ENCODE data around the gene IFFO2. TPM values are rescaled to one million over a fixed set of nuclear protein-coding genes. Genes with fewer than 3 reads are reported as not detected.

IFFO2 gene
- total RNA-seq, 2 donors from 2014 or later: 4.6 to 6.4 TPM

DNA sequence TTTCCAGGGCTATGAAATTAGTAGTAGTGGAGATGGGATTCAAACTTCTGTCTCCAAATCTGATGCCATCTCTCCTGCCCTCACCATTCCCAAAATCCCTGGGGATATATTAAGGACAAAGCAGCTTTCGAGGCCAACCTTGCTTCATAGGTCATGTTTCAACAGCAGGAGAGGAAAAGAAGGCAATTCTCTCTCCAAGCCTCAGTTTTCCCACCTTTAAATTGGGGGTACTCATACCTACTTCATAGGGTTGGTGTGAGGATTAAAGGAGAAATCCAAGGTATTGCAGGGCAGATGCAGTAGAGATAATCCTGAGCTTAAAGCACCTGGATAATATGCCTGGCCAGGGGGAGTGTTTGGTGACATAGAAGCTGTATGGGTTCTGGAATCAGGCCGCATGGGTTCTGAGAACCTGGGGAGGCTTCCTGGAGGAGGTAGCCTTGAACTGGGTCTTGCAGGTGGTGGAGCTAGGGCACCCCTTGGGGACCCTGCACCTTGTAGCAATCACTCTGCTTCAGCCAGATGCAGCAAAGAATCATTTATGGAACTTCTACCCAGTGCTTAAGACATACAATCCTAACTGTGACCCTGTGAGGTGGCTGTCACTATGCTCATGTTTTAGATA lies 10.7 kb upstream of the IFFO2 start:
- Mint-ChIP-seq H3K9me3 (no peaks in the 10 kb centered on the region), H3K4me3 (no peak overlapping the region), H3K27ac (no peak overlapping the region), H3K27me3 (ENCODE audit: insufficient read depth) (peaks cover 2% of the 10 kb centered on the region), H3K4me1 (peaks cover 7% of the 10 kb centered on the region), H3K36me3 (ENCODE audit: low read depth) (no peaks in the 10 kb centered on the region)
- no peak for TF ChIP-seq CTCF (conservative IDR thresholded peaks at IDR 0.05)
- 89% methylated on average over 2 of the region's 2 CpGs; no CpG with 5 or more reads in 1 of the 2 experiments for WGBS, 2 experiments (ENCODE audit: insufficient coverage in 1 of 2, insufficient read length in 1 of 2)
- Histone ChIP-seq H3K4me1 (ENCODE audit: control insufficient read depth, insufficient read depth, low read length) (no peaks in the 10 kb centered on the region), H3K4me3 (ENCODE audit: low read length) (no peak overlapping the region), H3K27ac (ENCODE audit: low read depth, low read length) (no peak overlapping the region), H3K36me3 (ENCODE audit: control insufficient read depth, insufficient read depth, low read length) (no peaks in the 10 kb centered on the region), H3K9ac (ENCODE audit: extremely low read depth, low read length, poor library complexity, severe bottlenecking) (no peak overlapping the region), H3K27me3 (ENCODE audit: control insufficient read depth, insufficient read depth, low read length, poor library complexity, severe bottlenecking) (no peaks in the 10 kb centered on the region), H3K9me3 (ENCODE audit: control insufficient read depth, low read length) (no peaks in the 10 kb centered on the region)
- no peak for DNase-seq

GRCh38 chr1:18965206-18966173 lies 9.0 kb upstream of the IFFO2 start:
- peaks cover 5% of the 10 kb centered on the region for H3K27me3 Mint-ChIP-seq (ENCODE audit: insufficient read depth)
- WGBS, 2 experiments (ENCODE audit: insufficient coverage in 1 of 2, insufficient read length in 1 of 2): 50 to 67% methylated on average over 9 to 17 of the region's 17 CpGs
- H3K9me3 Mint-ChIP-seq: no peaks in the 10 kb centered on the region
- no peak overlapping the region for H3K4me3 Mint-ChIP-seq
- H3K36me3 ChIP-seq (ENCODE audit: control insufficient read depth, insufficient read depth, low read length): no peaks in the 10 kb centered on the region
- H3K36me3 Mint-ChIP-seq (ENCODE audit: low read depth): no peaks in the 10 kb centered on the region
- TF ChIP-seq CTCF (conservative IDR thresholded peaks at IDR 0.05): no peak
- no peaks in the 10 kb centered on the region for H3K9me3 ChIP-seq (ENCODE audit: control insufficient read depth, low read length)
- no peaks in the 10 kb centered on the region for H3K4me1 ChIP-seq (ENCODE audit: control insufficient read depth, insufficient read depth, low read length)
- H3K4me1 Mint-ChIP-seq: peaks cover 10% of the 10 kb centered on the region
- peaks cover 5% of the 10 kb centered on the region for H3K27me3 ChIP-seq (ENCODE audit: control insufficient read depth, insufficient read depth, low read length, poor library complexity, severe bottlenecking)
- no peak overlapping the region for H3K4me3 ChIP-seq (ENCODE audit: low read length)
- H3K27ac Mint-ChIP-seq: peak overlapping the region; percentile 20
- no peak overlapping the region for H3K9ac ChIP-seq (ENCODE audit: extremely low read depth, low read length, poor library complexity, severe bottlenecking)
- peak; percentile 88 for DNase-seq
- H3K27ac ChIP-seq (ENCODE audit: low read depth, low read length): no peak overlapping the region

- H3K27ac Mint-ChIP-seq: no peak overlapping the region
- no peaks in the 10 kb centered on the region for H3K9me3 Mint-ChIP-seq
- DNase-seq: no peak
- Histone ChIP-seq H3K36me3 (ENCODE audit: control insufficient read depth, insufficient read depth, low read length) (no peaks in the 10 kb centered on the region), H3K27ac (ENCODE audit: low read depth, low read length) (no peak overlapping the region), H3K9me3 (ENCODE audit: control insufficient read depth, low read length) (no peaks in the 10 kb centered on the region), H3K4me3 (ENCODE audit: low read length) (no peak overlapping the region), H3K9ac (ENCODE audit: extremely low read depth, low read length, poor library complexity, severe bottlenecking) (no peak overlapping the region), H3K27me3 (ENCODE audit: control insufficient read depth, insufficient read depth, low read length, poor library complexity, severe bottlenecking) (peaks cover 20% of the 10 kb centered on the region), H3K4me1 (ENCODE audit: control insufficient read depth, insufficient read depth, low read length) (no peaks in the 10 kb centered on the region)
- H3K36me3 Mint-ChIP-seq (ENCODE audit: low read depth): no peaks in the 10 kb centered on the region
- 88 to 90% methylated on average over 3 to 4 of the region's 4 CpGs for WGBS, 2 experiments (ENCODE audit: insufficient coverage in 1 of 2, insufficient read length in 1 of 2)
- H3K4me1 Mint-ChIP-seq: peaks cover 10% of the 10 kb centered on the region
- no peak for TF ChIP-seq CTCF (conservative IDR thresholded peaks at IDR 0.05)
- peaks cover 20% of the 10 kb centered on the region for H3K27me3 Mint-ChIP-seq (ENCODE audit: insufficient read depth)
- H3K4me3 Mint-ChIP-seq: no peak overlapping the region
Observed at GRCh38 chr1:18963968-18964367, 7.5 kb upstream of the IFFO2 start.

Measured in endodermal cell (in vitro differentiated cells).